AG04449 (cell line): Measurements from ENCODE around the gene QKI.

Source experiments
- CTCF ChIA-PET: fragments of 350-600 bp; formaldehyde crosslinking; extraction: SDS; loops from one replicate; lab custom pipeline; 2021; ENCODE audit warnings: antibody characterized with exemption; lab: Yijun Ruan, JAX
- POLR2A ChIA-PET: fragments of 400-600, 350-600 bp; formaldehyde crosslinking; extraction: SDS; loops from one replicate; lab custom pipeline; 2020; ENCODE audit warnings: antibody characterized with exemption, inconsistent platforms; lab: Yijun Ruan, JAX
- DNase-seq: peaks from one replicate; pipeline ENCODE4 v3.0.0-alpha.2; 2010; ENCODE audit warnings: low read depth, low spot score
- H3K4me3 ChIP-seq: 2 replicates; pipeline ENCODE4 v1.5.1; 2011; ENCODE audit warnings: low read depth, mild to moderate bottlenecking, control low read depth, low read length
- CTCF ChIP-seq: IDR thresholded peaks from one replicate; pipeline ENCODE4 v1.5.1; 2011; ENCODE audit warnings: mild to moderate bottlenecking, moderate library complexity, low read length, control low read depth, inconsistent platforms; ENCODE audit not compliant: insufficient read depth; ENCODE audit errors: missing control alignments

QKI gene

DNA sequence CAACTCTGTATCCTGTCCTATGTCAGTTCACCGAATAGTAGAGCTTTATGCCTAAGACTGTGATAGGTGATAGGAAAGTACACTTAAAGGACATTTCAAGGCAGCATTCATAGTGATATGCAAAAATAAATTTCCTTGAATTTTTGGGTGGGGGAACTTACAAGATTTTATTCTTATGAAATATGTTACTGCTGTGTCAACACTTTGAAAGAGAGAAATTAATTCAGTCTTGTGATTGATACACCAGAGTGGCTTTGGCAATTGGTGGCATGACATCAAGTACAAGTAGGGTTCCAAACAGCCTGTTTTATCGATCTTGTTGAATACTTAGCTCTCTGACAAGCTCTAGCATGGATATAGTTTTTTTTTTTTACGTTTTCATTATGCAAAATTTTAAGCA lies 72.3 kb downstream of the QKI start:
- no peak overlapping the region for H3K4me3 ChIP-seq
- no peak for DNase-seq
- POLR2A ChIA-PET = no interaction called here
- TF ChIP-seq CTCF = no peak
- CTCF ChIA-PET = interaction anchor here (1.3 to 1.7 kb wide), 3 partner anchors 8 to 20 kb away, joined by 3 to 4 read pairs (median 4); no protein-coding TSS in a partner anchor

DNA sequence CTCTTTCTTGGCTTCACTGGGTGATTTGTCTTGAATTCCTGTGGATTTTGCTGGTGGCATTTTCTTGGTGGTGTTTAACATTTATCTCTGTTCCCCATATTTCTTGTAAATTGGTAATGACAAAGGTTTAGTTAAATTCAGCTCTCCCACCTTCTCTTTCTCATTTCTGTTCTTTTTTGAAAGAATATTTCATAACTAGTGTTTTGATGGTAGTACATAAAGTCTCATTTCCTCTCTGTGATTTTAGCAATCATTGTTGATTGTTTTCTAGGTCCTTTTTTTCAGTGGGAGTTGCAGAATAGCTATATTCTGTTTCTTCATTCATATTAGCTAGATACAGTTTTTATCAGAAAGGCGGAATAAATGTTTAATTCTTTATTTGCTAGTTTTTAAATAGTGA lies 73.1 kb downstream of the QKI start:
- H3K4me3 ChIP-seq = no peak overlapping the region
- DNase-seq = no peak
- POLR2A ChIA-PET = no interaction called here
- CTCF ChIA-PET = interaction anchor here (1.2 to 1.6 kb wide), 4 partner anchors 9 to 62 kb away, joined by 3 to 4 read pairs (median 4); no protein-coding TSS in a partner anchor
- TF ChIP-seq CTCF = no peak

- DNase-seq = no peak
- ChIA-PET CTCF (no interaction called here), POLR2A (no interaction called here)
- no peak for TF ChIP-seq CTCF
- no peak overlapping the region for H3K4me3 ChIP-seq
Measured at GRCh38 chr6:163489584-163489983, 75.1 kb downstream of the QKI start.

GRCh38 chr6:163490826-163491577 lies 76.5 kb downstream of the QKI start:
- H3K4me3 ChIP-seq = no peak overlapping the region
- no peak for DNase-seq
- ChIA-PET POLR2A (no interaction called here), CTCF (no interaction called here)
- TF ChIP-seq CTCF = no peak

GRCh38 chr6:163491737-163492300 lies 77.3 kb downstream of the QKI start:
- no peak for TF ChIP-seq CTCF
- no peak overlapping the region for H3K4me3 ChIP-seq
- no peak for DNase-seq
- CTCF ChIA-PET = no interaction called here
- POLR2A ChIA-PET = no interaction called here

GRCh38 chr6:163494279-163494727 lies 79.8 kb downstream of the QKI start:
- ChIA-PET CTCF (no interaction called here), POLR2A (interaction anchor here (0.7 kb wide), 1 partner anchor 604 kb away, joined by 3 read pairs; no protein-coding TSS in a partner anchor)
- DNase-seq = no peak
- no peak for TF ChIP-seq CTCF
- no peak overlapping the region for H3K4me3 ChIP-seq
